ENCODE measurements around the gene CASS4.

DNA sequence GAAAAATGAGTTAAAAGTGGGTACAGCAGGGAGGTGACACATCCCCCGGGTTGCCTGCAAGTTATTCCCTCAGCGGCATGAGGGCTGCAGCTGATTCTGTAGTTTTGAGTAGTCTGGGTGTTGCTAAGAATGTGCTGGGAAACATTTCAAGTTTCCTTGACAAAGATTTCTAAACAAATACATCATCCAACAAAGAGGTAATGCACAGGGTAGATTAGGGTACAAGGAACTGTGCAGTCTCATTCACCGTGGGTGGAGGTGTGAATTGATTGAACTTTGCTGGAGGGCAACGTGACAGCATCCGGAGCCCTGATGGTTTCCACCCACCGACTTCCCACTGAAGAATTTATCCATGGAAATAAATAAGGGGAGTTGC is 21.8 kb downstream of the CASS4 start:
- TF ChIP-seq, protein P1, sequence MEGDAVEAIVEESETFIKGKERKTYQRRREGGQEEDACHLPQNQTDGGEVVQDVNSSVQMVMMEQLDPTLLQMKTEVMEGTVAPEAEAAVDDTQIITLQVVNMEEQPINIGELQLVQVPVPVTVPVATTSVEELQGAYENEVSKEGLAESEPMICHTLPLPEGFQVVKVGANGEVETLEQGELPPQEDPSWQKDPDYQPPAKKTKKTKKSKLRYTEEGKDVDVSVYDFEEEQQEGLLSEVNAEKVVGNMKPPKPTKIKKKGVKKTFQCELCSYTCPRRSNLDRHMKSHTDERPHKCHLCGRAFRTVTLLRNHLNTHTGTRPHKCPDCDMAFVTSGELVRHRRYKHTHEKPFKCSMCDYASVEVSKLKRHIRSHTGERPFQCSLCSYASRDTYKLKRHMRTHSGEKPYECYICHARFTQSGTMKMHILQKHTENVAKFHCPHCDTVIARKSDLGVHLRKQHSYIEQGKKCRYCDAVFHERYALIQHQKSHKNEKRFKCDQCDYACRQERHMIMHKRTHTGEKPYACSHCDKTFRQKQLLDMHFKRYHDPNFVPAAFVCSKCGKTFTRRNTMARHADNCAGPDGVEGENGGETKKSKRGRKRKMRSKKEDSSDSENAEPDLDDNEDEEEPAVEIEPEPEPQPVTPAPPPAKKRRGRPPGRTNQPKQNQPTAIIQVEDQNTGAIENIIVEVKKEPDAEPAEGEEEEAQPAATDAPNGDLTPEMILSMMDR (IDR thresholded peaks at IDR 0.05; ENCODE audit: extremely low read depth in 1 of 2, insufficient read depth in 1 of 2, low read depth in 1 of 2, low read length in 2 of 2) = no peak
- TF ChIP-seq POLR2AphosphoS5 (IDR thresholded peaks at IDR 0.05; ENCODE audit: insufficient read depth, low read depth, low read length) = no peak
- no peak for TF ChIP-seq POLR2A (IDR thresholded peaks at IDR 0.05; ENCODE audit: low read depth, low read length)
- no peak for TF ChIP-seq JUN (IDR thresholded peaks at IDR 0.05; ENCODE audit: borderline replicate concordance, insufficient read depth, insufficient read length, low read depth)
- TF ChIP-seq, protein P2, sequence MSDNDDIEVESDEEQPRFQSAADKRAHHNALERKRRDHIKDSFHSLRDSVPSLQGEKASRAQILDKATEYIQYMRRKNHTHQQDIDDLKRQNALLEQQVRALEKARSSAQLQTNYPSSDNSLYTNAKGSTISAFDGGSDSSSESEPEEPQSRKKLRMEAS (IDR thresholded peaks at IDR 0.05; ENCODE audit: insufficient read depth, insufficient read length) = no peak
- no peak for TF ChIP-seq EZH2 (IDR thresholded peaks at IDR 0.05; ENCODE audit: borderline replicate concordance, low read depth, low read length, severe bottlenecking)
- TF ChIP-seq MYC (IDR thresholded peaks at IDR 0.05; ENCODE audit: low read depth, low read length) = no peak
- no peak for TF ChIP-seq FOS (IDR thresholded peaks at IDR 0.05; ENCODE audit: borderline replicate concordance, insufficient read depth, low read length)
- no peak for TF ChIP-seq GATA2 (IDR thresholded peaks at IDR 0.05; ENCODE audit: insufficient read depth, insufficient read length, low read depth, low read length)
